ENCODE results near the gene CD200. TPM values are rescaled to one million over a fixed set of nuclear protein-coding genes. Genes with fewer than 3 reads are reported as not detected.
"Not testable (repeated sequence)": the region's sequence is repeated elsewhere in the genome, so short reads cannot be mapped to it uniquely, and the experiment has no call there.

The CD200 gene
- total RNA-seq, 1 experiment from 2014 or later, result 0.34 TPM

DNA sequence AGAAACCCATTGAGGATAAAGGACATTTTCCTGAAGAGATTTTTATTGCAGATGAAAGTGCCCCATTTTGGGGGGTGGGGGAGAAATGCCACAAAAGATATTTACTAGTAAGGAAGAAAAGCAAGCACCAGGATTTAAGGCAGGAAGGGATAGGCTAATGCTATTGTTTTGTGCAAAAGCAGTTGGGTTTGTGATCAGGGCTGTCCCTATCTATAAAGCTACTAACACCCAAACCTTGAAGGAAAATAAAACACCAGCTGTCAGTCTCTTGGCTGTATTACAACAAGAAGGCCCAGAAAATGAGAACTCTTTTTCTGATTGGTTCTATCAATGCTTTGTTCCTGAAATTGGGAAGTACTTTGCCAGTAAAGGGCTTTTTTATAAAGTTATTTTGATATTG, 56.0 kb downstream of the CD200 start:
- DNase-seq (ENCODE audit: low read depth), result no peak

DNA sequence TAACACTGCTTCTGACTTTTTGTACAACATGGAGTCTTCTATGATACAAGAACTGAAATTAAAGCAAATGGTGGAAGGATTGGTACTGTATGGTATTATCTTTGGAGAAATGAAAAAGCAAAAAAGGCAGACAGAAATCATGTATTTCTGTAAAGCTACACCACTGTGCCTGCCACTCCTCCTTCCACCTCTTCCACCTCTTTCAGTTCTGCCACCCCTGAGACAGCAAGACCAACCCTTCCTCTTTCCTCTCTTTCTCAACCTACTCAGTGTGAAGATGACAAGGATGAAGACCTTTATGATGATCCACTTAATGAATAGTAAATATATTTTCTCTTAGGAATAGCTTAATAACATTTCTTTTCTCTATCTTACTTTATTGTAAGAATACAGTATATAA, 57.0 kb downstream of the CD200 start:
- DNase-seq (ENCODE audit: low read depth), result no peak

GRCh38 chr3:112390783-112391641, 58.1 kb downstream of the CD200 start:
- DNase-seq (ENCODE audit: low read depth), result peak; percentile 92

DNA sequence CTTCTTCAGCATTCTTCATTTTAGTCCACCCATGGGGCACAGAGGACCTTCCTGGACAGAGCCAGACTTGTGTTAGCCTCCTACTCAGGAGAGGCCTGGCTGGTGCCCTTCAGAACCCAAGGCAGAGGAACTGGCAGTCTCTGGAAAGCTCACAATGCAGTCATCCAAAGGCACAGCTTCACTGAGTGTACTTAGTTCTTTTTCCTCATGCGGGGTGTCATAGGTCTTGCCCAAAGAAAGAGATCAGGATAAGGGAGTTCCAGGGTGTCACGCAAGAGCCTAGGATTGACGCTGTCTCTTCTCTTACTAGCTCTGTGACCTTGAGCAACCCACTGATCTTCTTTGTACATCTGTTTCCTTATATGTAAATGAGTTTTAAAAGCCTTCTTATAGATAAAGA, 58.7 kb downstream of the CD200 start:
- DNase-seq (ENCODE audit: low read depth), result no peak

DNA sequence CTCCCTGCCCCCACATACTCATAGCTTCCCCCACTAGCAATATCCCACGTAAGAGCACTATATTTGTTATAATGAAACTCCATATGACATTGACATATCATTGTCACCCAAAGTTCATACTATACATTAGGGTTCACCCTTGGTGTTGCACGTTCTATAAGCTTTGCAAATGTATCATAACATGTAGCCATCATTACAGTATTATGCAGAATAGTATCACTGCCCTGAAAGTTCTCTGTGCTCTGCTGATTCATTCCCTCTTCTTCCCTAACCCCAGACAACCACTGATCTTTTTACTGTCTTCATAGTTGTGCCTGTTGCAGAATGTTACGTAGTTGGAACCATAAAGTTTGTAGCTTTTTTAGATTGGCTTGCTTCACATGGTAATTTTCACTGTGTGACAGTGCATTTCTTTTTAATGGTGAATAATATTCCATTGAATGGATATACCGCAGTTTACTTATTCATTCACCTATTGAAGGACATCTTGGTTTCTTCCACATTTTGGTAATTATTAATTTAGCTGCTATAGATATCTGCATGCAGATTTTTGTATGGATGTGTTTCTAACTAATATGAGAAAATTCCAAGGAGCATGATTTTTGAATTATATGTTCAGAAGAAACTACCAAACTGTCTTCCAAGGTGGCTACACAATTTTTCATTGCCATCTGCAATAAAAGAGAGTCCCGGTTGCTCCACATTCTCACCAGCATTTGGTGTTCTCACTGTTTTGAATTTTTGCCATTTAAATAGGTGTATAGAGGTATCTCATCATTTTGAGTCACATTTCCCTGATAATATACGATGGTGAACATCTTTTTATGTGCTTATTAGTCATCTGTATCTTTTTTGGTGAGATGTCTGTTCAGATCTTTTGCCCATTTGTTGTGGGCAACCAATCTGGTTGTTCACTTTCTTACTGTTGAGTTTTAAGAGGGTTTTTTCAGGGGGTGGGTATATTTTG, 59.7 kb downstream of the CD200 start:
- DNase-seq (ENCODE audit: low read depth), result no peak

DNA sequence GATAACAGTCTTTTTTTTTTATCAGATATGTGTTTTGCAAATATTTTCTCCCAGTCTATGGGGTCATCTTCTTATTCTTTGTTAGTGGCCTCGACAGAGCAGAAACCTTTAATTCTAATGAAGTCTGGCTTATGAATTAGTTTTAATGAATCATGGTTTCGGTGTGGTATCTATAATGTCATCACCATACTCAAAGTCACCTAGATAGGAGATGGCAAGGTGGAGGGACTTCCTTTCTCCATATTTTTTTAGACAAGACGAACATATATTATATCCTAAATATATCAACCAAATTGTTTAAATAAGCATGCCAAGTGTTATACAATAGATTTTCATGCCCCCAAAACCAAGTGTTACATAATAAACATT, 60.4 kb downstream of the CD200 start:
- no peak for DNase-seq (ENCODE audit: low read depth)

- DNase-seq (ENCODE audit: low read depth), result no peak
Measured at GRCh38 chr3:112394003-112394640, 61.2 kb downstream of the CD200 start.

- no peak for DNase-seq (ENCODE audit: low read depth)
Measured at GRCh38 chr3:112395181-112395895, 62.4 kb downstream of the CD200 start.

GRCh38 chr3:112395896-112396290, 62.9 kb downstream of the CD200 start:
- no peak for DNase-seq (ENCODE audit: low read depth)

DNA sequence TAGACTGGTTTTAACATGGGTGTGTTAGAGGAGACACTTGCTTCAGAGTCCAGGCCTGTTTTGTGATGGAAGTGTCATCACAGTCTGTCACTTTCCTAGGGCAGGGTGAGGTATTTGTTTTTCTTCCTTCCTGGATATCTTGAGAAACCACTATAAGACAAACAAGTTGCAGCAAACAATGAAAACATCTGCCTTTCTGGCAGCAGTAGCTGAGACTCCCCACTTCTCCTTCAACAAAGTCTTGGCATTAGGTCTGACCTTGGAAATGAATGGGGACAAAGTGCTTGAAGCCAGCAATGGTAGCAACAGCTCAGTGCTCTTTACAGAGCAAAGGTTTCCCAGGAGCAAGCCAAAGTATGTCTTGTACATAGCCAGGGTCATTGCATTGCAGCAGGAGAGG, 64.6 kb downstream of the CD200 start:
- no peak for DNase-seq (ENCODE audit: low read depth)

DNA sequence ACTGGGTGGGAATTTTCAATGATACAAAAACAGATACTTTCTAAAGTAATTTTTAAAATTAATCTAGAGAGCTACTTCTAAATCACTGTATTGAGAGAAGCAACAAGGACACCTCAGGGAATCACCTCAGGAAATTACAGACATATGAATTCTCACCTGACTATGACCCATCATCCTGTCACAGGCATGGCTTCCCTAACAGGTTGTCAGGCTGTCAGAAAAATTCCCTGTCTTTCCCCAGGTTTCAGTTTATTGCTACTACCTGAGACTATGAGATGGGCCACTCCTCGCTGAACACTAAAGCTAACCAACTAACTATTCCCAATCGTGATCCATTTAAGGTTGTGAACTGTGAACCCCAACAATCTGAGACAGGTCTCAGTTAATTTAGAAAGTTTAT, 66.1 kb downstream of the CD200 start:
- no peak for DNase-seq (ENCODE audit: low read depth)

DNA sequence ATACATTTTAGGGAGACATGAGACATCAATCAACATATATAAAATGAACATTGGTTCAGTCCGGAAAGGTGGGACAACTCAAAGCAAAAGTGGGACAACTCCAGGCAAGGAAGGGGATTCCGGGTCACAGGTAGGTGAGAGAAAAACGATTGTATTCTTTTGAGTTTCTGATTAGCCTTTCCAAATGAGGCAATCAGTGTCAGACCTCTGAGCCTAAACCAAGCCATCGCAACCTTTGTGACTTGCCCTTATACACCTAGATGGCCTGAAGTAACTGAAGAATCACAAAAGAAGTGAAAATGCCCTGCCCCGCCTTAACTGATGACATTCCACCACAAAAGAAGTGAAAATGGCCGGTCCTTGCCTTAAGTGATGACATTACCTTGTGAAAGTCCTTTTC, 66.6 kb downstream of the CD200 start:
- not testable (repeated sequence) for DNase-seq (ENCODE audit: low read depth)

- DNase-seq (ENCODE audit: low read depth), result not testable (repeated sequence)
Measured at GRCh38 chr3:112400317-112400716, 67.4 kb downstream of the CD200 start.

DNA sequence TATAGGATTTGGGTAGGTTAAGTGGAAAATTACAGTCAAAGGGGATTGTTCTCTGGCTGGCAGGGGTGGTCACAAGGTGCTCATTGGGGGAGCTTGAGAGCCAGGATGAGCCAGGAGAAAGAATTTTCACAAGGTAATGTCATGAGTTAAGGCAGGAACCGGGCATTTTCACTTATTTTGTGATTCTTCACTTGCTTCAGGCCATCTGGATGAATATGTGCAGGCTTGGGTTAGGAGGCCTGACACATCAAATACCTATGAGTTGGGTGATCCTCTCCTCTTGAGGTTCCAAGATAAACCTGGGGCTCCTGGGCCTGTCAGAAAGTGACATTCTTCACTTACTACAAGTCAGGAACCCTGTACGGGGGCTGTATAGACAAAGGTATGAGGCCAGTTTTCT, 68.7 kb downstream of the CD200 start:
- DNase-seq (ENCODE audit: low read depth), result no peak

DNA sequence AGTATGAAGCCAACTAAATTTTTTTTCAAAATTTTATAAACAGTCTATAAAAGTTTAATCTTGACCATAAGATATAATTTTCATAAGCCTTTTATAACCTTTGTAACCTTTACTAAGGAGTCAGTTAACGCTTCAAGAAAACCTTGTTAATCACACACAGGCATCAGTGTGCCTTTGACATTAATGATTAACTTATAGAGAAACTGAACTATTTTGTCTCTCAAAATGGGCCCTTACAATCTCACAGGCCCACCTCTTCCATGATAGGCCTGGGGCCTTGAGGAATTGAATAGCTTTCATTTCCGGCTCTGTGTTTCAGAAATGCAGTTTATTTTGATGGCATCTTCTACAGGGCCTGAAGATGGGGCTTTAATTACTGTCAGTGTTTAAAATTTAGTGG, 70.1 kb downstream of the CD200 start:
- DNase-seq (ENCODE audit: low read depth), result no peak

DNA sequence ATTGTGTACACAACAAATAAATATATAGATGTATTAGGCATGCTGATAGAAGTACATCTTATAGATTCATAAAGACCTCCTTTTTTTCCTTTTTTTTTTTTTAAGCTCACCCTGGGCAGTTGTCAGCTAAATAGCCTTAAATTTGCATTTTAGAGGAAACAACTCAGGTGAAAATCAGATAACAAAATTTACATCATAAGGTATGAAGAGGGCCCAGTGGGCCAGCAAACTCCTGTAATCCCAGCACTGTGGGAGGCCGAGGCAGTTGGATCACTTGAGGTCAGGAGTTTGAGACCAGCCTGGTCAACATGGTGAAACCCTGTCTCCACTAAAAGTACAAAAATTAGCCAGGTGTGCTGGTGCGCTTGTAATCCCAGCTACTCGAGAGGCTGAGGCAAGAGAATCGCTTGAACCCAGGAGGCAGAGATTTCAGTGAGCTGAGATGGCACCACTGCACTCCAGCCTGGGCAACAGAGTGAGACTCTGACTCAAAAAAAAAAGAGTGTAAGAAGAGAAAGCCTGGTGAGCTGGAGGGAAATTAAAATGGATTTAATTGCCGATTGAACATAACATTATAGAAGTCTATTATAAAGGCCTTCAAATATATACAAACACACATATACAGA, 72.1 kb downstream of the CD200 start:
- DNase-seq (ENCODE audit: low read depth), result not testable (repeated sequence)

DNA sequence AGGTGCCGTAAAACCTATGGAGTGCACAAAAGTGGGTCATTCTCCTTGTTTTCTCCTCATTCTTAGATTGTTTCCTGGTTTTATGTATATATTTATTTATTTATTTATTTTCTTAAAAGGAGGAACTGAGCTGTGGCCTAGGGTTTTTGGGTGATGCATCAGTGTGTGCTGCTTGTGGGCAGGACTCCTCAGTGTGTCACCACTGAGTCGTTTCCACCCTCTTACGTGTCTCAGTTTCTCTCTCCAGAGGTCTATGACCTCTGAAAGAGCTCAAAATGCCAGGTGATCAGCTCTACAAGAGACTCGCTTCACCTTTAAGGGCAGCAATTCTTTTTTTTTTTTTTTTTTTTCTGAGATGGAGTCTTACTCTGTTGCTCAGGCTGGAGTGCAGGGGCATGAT, 72.9 kb downstream of the CD200 start:
- peak; percentile 22 for DNase-seq (ENCODE audit: low read depth)

GRCh38 chr3:112407214-112407887, 74.4 kb downstream of the CD200 start:
- DNase-seq (ENCODE audit: low read depth), result no peak

DNA sequence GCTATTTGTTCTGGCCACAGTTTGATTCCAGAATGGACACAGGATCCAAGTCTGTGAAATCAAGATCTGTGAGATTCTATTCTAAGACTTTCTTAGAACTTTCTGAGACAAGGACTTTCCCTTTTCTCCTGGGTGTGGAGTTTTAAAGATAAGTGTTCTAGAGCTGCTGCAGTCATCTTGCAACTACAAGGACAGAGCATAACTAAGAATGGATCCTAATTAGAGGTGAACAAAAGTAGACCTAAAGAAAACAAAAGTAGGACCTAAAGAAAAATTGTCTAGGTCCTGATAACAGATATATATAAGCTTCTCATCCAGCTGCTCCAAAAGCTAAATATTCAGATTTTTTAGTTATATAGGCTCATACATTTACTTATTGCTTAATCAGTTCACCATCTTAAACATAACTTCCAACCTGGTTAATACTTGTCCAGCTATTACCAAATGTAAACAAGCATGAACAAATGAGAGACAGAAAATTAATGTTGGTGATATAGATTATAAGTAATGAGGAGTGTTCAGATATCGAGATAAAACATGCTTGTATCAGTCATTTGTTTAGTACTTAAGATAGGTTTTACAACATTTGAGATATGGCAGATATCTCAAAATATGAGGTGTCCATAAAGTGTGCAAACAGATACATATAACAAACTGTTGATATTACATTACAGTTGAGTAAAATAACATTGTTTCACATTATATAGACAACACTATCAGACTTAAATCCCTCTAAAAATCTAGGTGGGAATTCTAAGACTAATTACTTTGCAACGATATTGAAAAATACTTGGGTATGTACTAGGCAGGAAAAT, 75.1 kb downstream of the CD200 start:
- no peak for DNase-seq (ENCODE audit: low read depth)

All from LHCN-M2 (cell line).